Stimulated activated naive CD8-positive, alpha-beta T cell treated with anti-CD3 and anti-CD28 coated beads, Interleukin-15, amount 100 ng/mL, for 72 hours (primary cell): ENCODE measurements around the gene SNX25.
A peak's percentile ranks its signal among the peaks of the same experiment; 100 is the strongest.
"Not testable (repeated sequence)": the region's sequence is repeated elsewhere in the genome, so short reads cannot be mapped to it uniquely, and the experiment has no call there.

Source experiments
- ATAC-seq: fragments of 150-1000 bp; cut with Tn5 transposase; 2 replicates; pipeline ENCODE4 v1.10.0; 2021; ENCODE audit warnings: mild to moderate bottlenecking, moderate library complexity
- DNase-seq, 2 donors: peaks; one replicate each; pipeline ENCODE4 v3.0.0; 2021 to 2022
- H3K27ac Mint-ChIP-seq, 2 donors: one replicate each; pipeline ENCODE4 v1.8.0; 2022; ENCODE audit warnings: mild to moderate bottlenecking in 2 of 2, mixed read lengths in 2 of 2, moderate library complexity in 2 of 2
- H3K27me3 Mint-ChIP-seq: one replicate; pipeline ENCODE4 v1.8.0; 2022; ENCODE audit warnings: mixed read lengths
- H3K4me1 Mint-ChIP-seq: one replicate; pipeline ENCODE4 v1.8.0; 2022; ENCODE audit warnings: mild to moderate bottlenecking, mixed read lengths
- H3K4me3 Mint-ChIP-seq, 2 donors: one replicate each; pipeline ENCODE4 v1.8.0; 2022; ENCODE audit warnings: mild to moderate bottlenecking in 2 of 2, mixed read lengths in 2 of 2, moderate library complexity in 1 of 2
- H3K9me3 Mint-ChIP-seq, 2 donors: one replicate each; pipeline ENCODE4 v1.8.0; 2022; ENCODE audit warnings: mixed read lengths in 2 of 2

The SNX25 gene

DNA sequence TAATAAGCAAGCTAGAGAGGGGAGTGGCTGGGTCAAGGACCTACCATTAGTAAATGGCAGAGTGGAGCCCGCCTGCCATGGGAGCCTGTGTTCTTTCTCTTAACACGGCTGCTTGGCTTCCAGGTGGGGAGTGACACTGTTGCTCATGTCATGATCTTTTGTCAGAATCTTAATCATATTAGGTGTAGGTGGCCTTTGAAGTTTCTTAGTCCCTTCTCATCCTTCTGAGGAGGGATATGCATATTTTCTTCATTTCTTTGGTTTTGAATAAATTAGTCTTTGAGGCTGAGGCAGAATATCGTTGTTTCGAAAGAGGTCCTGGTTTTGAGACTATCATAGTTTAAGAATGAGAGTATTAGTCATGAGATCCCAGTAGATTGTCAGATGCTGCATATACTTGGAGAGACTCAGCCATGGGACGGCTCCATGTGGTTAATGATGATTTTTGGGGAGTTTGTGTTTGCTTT lies 28.9 kb downstream of the SNX25 start:
- ATAC-seq (peak; percentile 91), DNase-seq (peak in 1 of 2 donors; percentile 16)
- H3K27me3 Mint-ChIP-seq: no peaks in the 10 kb centered on the region
- peak overlapping the region; percentile 47 to 59 for H3K4me3 Mint-ChIP-seq
- peak overlapping the region in 1 of 2 donors; percentile 1 for H3K27ac Mint-ChIP-seq
- H3K4me1 Mint-ChIP-seq: peaks cover 19% of the 10 kb centered on the region
- H3K9me3 Mint-ChIP-seq: no peaks in the 10 kb centered on the region

DNA sequence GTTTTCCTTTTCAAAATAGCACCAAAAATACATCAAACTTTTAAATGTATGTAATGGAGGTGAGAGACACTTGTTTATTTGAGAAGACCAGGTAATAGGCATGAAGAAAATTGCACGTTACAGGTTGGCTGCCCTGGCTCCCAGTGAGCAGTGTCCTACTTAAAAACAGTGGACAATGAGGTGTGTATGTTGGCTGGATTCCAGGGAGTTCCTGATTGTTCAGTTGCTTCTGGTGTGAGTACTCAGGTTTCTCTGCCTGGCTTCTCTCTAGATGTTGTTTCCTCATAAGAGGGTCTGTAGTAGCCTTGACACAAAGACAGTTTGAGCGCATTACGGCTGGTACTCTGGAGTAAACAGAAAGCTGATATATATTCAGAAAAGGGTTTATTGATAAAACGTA lies 29.4 kb downstream of the SNX25 start:
- no peak for DNase-seq
- H3K9me3 Mint-ChIP-seq: no peaks in the 10 kb centered on the region
- H3K27ac Mint-ChIP-seq: no peak overlapping the region
- ATAC-seq: no peak
- H3K27me3 Mint-ChIP-seq: no peaks in the 10 kb centered on the region
- no peak overlapping the region for H3K4me3 Mint-ChIP-seq
- H3K4me1 Mint-ChIP-seq: peaks cover 24% of the 10 kb centered on the region

DNA sequence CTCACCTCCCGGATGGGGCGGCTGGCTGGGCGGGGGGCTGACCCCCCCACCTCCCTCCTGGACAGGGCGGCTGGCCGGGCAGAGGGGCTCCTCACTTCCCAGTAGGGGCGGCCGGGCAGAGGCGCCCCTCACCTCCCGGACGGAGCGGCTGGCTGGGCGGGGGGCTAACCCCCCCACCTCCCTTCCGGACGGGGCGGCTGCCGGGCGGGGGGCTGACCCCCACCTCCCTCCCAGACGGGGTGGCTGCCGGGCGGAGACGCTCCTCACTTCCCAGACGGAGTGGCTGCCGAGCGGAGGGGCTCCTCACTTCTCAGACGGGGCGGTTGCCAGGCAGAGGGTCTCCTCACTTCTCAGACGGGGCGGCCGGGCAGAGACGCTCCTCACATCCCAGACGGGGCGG lies 31.1 kb downstream of the SNX25 start:
- peaks cover 28% of the 10 kb centered on the region for H3K4me1 Mint-ChIP-seq
- not testable (repeated sequence) for H3K9me3 Mint-ChIP-seq, DNase-seq, H3K27ac Mint-ChIP-seq, H3K27me3 Mint-ChIP-seq, ATAC-seq, H3K4me3 Mint-ChIP-seq

- ATAC-seq (no peak), DNase-seq (no peak)
- Mint-ChIP-seq H3K9me3 (no peaks in the 10 kb centered on the region), H3K4me3 (no peak overlapping the region), H3K27ac (no peak overlapping the region), H3K4me1 (peaks cover 46% of the 10 kb centered on the region), H3K27me3 (no peaks in the 10 kb centered on the region)
Measured at GRCh38 chr4:185242749-185243533, 33.5 kb downstream of the SNX25 start.

DNA sequence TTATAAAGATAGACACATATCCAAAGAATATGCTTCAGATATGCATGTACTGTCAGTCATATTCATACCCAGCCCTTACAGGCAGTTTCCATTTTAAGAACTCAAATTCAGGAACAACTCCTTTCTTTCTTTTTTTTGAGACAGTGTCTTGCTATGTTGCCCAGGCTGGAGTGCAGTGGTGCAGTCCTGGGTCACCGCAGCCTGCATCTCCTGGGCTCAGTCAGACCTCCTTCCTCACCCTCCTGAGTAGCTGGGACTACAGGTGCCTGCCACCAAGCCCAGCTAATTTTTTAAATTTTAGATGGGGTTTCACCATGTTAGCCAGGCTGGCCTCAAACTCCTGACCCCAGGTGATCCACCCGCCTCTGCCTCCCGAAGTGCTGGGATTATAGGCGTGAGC lies 34.5 kb downstream of the SNX25 start:
- no peak for DNase-seq
- H3K4me3 Mint-ChIP-seq: no peak overlapping the region
- no peak overlapping the region for H3K27ac Mint-ChIP-seq

GRCh38 chr4:185244763-185245162 lies 35.4 kb downstream of the SNX25 start:
- H3K4me1 Mint-ChIP-seq: peaks cover 45% of the 10 kb centered on the region
- DNase-seq (no peak), ATAC-seq (no peak)
- H3K27me3 Mint-ChIP-seq: no peaks in the 10 kb centered on the region
- no peak overlapping the region for H3K4me3 Mint-ChIP-seq
- H3K27ac Mint-ChIP-seq: no peak overlapping the region
- H3K9me3 Mint-ChIP-seq: no peaks in the 10 kb centered on the region

More for the DNA sequence above, 34.5 kb downstream of the SNX25 start:
- H3K4me1 Mint-ChIP-seq: peaks cover 45% of the 10 kb centered on the region
- no peak for ATAC-seq
- no peaks in the 10 kb centered on the region for H3K27me3 Mint-ChIP-seq
- H3K9me3 Mint-ChIP-seq: no peaks in the 10 kb centered on the region

- H3K4me3 Mint-ChIP-seq: peak overlapping the region; percentile 36 to 39
- ATAC-seq (no peak), DNase-seq (no peak)
- peaks cover 51% of the 10 kb centered on the region for H3K4me1 Mint-ChIP-seq
- no peaks in the 10 kb centered on the region for H3K27me3 Mint-ChIP-seq
- H3K9me3 Mint-ChIP-seq: no peaks in the 10 kb centered on the region
- peak overlapping the region; percentile 93 to 97 for H3K27ac Mint-ChIP-seq
Measured at GRCh38 chr4:185246453-185246852, 37.1 kb downstream of the SNX25 start.

DNA sequence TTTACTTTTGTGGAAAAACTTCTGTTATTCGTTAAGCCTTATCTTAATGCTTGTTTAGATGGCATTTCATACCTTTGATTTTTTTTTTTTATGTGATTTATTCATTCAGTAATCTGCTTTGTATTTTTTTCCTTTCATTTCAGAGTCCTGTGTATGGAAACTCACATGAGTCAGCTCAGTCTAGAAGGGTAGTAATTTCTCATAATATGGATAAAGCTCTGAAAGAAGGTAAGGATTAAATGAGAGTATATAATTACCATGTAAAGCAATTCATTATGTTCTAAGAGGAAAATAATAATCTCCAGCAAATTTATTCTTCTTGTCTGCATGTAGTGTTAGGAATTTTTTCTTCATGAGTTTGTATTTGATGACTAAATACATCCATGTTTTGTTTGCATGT lies 37.8 kb downstream of the SNX25 start:
- peak overlapping the region; percentile 45 to 71 for H3K4me3 Mint-ChIP-seq
- H3K9me3 Mint-ChIP-seq: no peaks in the 10 kb centered on the region
- ATAC-seq (peak; percentile 71), DNase-seq (no peak)
- H3K4me1 Mint-ChIP-seq: peaks cover 56% of the 10 kb centered on the region
- peak overlapping the region; percentile 93 to 97 for H3K27ac Mint-ChIP-seq
- no peaks in the 10 kb centered on the region for H3K27me3 Mint-ChIP-seq

GRCh38 chr4:185248393-185249039 lies 39.1 kb downstream of the SNX25 start:
- no peak for ATAC-seq
- Mint-ChIP-seq H3K9me3 (no peaks in the 10 kb centered on the region), H3K27ac (peak overlapping the region in 1 of 2 donors; percentile 30), H3K27me3 (no peaks in the 10 kb centered on the region), H3K4me1 (peaks cover 43% of the 10 kb centered on the region), H3K4me3 (no peak overlapping the region)
- no peak for DNase-seq

DNA sequence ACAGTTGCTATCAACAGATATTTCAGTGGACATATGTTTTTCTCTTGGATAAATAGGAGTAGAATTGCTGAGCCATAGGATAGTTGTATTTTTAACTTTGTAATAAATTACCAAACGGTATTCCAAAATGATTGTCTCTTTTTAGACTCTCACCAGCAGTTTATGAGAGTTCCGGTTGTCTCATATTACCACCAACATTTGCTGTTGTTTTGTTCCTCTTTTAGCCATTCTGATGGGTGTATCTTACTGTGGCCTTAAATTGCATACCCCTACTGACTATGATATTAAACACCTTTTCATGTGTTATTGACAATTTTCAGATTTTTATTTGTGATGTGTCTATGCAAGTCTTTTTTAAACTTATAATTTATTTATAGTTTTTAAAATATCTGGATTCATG lies 39.7 kb downstream of the SNX25 start:
- no peak for ATAC-seq
- peaks cover 38% of the 10 kb centered on the region for H3K4me1 Mint-ChIP-seq

GRCh38 chr4:185254434-185254833 lies 45.0 kb downstream of the SNX25 start:
- H3K27me3 Mint-ChIP-seq: no peaks in the 10 kb centered on the region
- H3K9me3 Mint-ChIP-seq: no peaks in the 10 kb centered on the region
- no peak overlapping the region for H3K27ac Mint-ChIP-seq
- no peak for ATAC-seq
- no peak overlapping the region for H3K4me3 Mint-ChIP-seq
- peaks cover 34% of the 10 kb centered on the region for H3K4me1 Mint-ChIP-seq
- DNase-seq: no peak

More for the DNA sequence above, 39.7 kb downstream of the SNX25 start:
- no peak overlapping the region for H3K4me3 Mint-ChIP-seq
- no peaks in the 10 kb centered on the region for H3K27me3 Mint-ChIP-seq
- H3K9me3 Mint-ChIP-seq: no peaks in the 10 kb centered on the region
- no peak for DNase-seq
- no peak overlapping the region for H3K27ac Mint-ChIP-seq

- H3K4me1 Mint-ChIP-seq: peaks cover 34% of the 10 kb centered on the region
- no peaks in the 10 kb centered on the region for H3K27me3 Mint-ChIP-seq
- DNase-seq (no peak), ATAC-seq (no peak)
- no peaks in the 10 kb centered on the region for H3K9me3 Mint-ChIP-seq
- H3K27ac Mint-ChIP-seq: no peak overlapping the region
- no peak overlapping the region for H3K4me3 Mint-ChIP-seq
Measured at GRCh38 chr4:185255868-185256267, 46.5 kb downstream of the SNX25 start.

DNA sequence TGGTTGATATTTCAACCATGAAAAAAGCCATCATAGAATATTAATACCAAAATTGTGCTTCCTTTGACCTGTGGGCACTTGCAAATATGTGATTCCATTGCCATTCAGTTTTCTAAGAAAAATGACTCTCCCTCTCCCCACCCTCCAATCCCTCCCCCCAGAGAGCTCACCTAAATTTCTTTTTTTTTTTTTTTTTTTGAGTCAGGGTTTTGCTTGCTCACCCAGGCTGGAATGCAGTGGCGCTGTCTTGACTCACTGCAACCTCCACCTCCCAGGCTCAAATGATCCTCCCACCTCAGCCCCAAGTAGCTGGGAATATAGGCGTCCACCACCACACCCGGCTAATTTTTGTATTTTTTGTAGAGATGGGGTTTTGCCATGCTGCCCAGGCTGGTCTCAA lies 47.0 kb downstream of the SNX25 start:
- H3K27ac Mint-ChIP-seq: no peak overlapping the region
- H3K4me1 Mint-ChIP-seq: peaks cover 28% of the 10 kb centered on the region

DNA sequence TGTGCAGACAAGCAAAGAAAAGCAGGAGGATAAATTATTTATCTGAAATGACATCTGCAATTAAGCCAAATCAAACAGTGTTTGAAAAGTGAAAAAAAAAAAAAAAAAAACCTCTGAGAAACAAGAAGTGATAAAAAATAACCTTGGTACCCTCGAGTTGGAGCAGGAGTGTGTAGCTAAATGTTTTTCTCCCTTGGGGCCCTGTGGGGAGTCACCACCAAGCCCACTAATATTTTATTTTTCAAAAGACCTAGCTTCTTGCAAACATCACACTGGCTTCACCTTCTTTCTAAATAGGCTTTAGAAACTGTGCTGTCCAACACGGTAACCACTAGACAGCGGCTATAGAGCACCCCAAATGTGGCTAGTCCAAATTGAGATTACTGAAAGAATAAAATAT lies 47.7 kb downstream of the SNX25 start:
- no peaks in the 10 kb centered on the region for H3K27me3 Mint-ChIP-seq
- no peaks in the 10 kb centered on the region for H3K9me3 Mint-ChIP-seq
- DNase-seq (no peak), ATAC-seq (no peak)
- H3K27ac Mint-ChIP-seq: no peak overlapping the region
- peaks cover 23% of the 10 kb centered on the region for H3K4me1 Mint-ChIP-seq
- H3K4me3 Mint-ChIP-seq: no peak overlapping the region

More for the DNA sequence above, 47.0 kb downstream of the SNX25 start:
- DNase-seq: no peak
- no peak for ATAC-seq
- Mint-ChIP-seq H3K27me3 (no peaks in the 10 kb centered on the region), H3K4me3 (no peak overlapping the region), H3K9me3 (no peaks in the 10 kb centered on the region)

- no peaks in the 10 kb centered on the region for H3K27me3 Mint-ChIP-seq
- H3K4me1 Mint-ChIP-seq: peaks cover 23% of the 10 kb centered on the region
- ATAC-seq: no peak
- no peak for DNase-seq
- no peak overlapping the region for H3K4me3 Mint-ChIP-seq
- no peak overlapping the region for H3K27ac Mint-ChIP-seq
- H3K9me3 Mint-ChIP-seq: no peaks in the 10 kb centered on the region
Measured at GRCh38 chr4:185257694-185258093, 48.3 kb downstream of the SNX25 start.

DNA sequence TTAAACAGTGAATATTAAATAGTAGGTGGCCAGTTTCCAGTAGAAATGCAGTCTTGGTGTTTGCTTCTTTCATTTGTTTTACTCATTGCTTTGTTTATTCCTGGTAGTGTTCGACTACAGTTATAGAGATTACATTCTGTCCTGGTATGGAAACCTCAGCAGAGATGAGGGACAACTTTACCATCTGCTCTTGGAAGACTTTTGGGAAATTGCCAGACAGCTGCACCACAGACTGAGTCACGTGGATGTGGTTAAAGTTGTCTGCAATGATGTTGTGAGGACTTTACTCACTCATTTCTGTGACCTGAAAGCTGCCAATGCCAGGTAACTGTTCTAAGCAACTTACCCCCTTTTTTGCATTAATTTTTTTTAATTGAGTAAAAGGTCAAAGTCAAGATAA lies 49.3 kb downstream of the SNX25 start:
- H3K9me3 Mint-ChIP-seq, H3K27me3 Mint-ChIP-seq, H3K27ac Mint-ChIP-seq, DNase-seq, H3K4me3 Mint-ChIP-seq: not testable (repeated sequence)
- peaks cover 28% of the 10 kb centered on the region for H3K4me1 Mint-ChIP-seq
- peak; percentile 71 for ATAC-seq
